ENCODE measurements around the gene MMP14.

Gene MMP14

DNA sequence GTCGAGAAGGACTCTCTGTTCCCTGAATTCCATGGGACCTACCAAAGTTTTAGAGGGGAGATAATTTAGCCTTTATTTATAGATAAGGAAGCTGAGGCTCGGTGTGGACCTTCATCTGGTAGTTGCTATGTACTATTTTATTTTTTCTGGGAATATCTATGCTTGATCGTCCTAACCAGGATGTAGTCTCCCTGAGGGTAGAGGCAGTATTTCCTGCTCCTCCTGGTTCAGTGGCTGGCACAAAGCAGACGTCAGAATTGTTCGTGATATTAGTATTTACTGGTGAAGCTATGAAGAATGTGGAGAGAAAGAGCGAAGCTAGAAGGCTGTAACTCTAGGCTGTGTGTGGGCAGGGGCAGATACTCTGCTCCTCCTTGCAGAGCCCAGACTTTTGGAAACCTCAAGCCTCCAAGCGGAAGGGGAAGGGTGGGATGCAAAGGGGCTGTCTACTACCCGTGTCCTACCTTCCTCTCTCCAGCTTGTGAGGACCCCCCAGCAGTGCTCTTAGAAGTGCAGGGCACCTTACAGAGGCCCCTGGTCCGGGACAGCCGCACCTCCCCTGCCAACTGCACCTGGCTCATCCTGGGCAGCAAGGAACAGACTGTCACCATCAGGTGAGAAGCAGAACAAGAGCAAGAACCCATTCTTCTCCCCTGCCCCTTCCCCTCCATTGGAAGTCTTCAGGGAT is 36.6 kb downstream of the MMP14 start:
- no peak for DNase-seq
- no peak for TF ChIP-seq POLR2A (IDR thresholded peaks at IDR 0.05; ENCODE audit: low read length)
- TF ChIP-seq GATA1 (IDR thresholded peaks at IDR 0.05; ENCODE audit: low read depth, low read length) = no peak

DNA sequence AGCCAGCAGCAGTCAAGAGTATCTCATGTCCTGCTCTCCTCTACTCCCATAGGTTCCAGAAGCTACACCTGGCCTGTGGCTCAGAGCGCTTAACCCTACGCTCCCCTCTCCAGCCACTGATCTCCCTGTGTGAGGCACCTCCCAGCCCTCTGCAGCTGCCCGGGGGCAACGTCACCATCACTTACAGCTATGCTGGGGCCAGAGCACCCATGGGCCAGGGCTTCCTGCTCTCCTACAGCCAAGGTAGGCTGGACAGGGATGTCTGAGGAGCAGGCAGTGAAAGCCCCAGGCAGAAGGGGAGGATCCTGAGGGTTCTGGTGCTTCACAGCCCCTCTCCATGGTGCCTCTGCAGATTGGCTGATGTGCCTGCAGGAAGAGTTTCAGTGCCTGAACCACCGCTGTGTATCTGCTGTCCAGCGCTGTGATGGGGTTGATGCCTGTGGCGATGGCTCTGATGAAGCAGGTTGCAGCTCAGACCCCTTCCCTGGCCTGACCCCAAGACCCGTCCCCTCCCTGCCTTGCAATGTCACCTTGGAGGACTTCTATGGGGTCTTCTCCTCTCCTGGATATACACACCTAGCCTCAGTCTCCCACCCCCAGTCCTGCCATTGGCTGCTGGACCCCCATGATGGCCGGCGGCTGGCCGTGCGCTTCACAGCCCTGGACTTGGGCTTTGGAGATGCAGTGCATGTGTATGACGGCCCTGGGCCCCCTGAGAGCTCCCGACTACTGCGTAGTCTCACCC is 38.8 kb downstream of the MMP14 start:
- DNase-seq = no peak
- TF ChIP-seq GATA1 (IDR thresholded peaks at IDR 0.05; ENCODE audit: low read depth, low read length) = no peak
- no peak for TF ChIP-seq POLR2A (IDR thresholded peaks at IDR 0.05; ENCODE audit: low read length)

DNA sequence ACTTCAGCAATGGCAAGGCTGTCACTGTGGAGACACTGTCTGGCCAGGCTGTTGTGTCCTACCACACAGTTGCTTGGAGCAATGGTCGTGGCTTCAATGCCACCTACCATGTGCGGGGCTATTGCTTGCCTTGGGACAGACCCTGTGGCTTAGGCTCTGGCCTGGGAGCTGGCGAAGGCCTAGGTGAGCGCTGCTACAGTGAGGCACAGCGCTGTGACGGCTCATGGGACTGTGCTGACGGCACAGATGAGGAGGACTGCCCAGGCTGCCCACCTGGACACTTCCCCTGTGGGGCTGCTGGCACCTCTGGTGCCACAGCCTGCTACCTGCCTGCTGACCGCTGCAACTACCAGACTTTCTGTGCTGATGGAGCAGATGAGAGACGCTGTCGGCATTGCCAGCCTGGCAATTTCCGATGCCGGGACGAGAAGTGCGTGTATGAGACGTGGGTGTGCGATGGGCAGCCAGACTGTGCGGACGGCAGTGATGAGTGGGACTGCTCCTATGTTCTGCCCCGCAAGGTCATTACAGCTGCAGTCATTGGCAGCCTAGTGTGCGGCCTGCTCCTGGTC is 39.4 kb downstream of the MMP14 start:
- TF ChIP-seq POLR2A (IDR thresholded peaks at IDR 0.05; ENCODE audit: low read length) (no peak), GATA1 (IDR thresholded peaks at IDR 0.05; ENCODE audit: low read depth, low read length) (no peak)
- no peak for DNase-seq

DNA sequence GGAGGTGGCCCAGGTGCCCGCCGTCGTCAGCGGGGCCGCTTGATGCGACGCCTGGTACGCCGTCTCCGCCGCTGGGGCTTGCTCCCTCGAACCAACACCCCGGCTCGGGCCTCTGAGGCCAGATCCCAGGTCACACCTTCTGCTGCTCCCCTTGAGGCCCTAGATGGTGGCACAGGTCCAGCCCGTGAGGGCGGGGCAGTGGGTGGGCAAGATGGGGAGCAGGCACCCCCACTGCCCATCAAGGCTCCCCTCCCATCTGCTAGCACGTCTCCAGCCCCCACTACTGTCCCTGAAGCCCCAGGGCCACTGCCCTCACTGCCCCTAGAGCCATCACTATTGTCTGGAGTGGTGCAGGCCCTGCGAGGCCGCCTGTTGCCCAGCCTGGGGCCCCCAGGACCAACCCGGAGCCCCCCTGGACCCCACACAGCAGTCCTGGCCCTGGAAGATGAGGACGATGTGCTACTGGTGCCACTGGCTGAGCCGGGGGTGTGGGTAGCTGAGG is 40.7 kb downstream of the MMP14 start:
- no peak for DNase-seq
- no peak for TF ChIP-seq GATA1 (IDR thresholded peaks at IDR 0.05; ENCODE audit: low read depth, low read length)
- no peak for TF ChIP-seq POLR2A (IDR thresholded peaks at IDR 0.05; ENCODE audit: low read length)

DNA sequence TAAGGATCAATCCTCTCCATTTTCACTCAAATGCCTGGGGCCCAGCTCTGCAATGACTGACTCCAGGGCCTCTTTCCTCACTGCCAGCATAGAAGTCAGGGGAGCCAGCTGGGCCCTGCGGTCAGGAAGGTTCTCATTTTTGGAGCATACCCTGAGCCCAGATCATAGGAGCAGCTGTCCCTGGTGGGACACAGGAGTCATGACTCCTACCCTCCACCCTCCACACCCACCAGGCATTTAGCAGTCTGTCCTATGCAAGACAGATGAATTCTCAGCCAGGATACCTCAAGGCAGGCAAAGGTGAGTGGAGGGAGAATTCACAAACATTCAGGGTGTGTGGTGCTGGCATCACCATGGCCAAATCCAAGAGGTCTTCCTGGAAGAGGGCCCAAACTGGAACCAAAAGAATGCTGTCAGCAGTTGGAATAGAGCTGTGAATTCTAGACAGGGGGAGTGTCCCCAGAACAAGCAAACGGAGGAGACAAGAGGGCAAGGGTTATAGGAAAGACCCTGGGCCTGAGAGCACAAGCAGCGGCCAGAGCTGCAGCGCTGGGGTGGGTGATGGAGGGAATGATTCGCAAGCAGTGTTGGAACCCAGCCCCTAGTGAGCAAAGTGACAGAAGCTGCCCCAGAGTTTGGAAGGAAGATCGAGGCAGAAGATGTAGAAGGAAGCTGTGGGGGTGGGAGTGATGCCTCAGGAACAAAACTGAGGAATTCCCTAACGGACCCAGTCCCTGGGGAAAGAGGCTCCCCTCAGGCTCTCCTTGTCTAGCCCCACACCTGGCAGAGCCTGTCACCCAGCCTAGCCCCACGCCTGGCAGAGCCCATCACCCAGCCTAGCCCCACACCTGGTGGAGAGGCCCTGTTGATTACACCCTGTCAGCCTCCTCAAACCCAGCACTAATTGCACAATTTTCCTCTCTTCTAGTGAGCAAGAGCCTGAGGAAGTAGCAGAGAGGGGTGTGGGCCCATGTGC is 42.2 kb downstream of the MMP14 start:
- no peak for TF ChIP-seq GATA1 (IDR thresholded peaks at IDR 0.05; ENCODE audit: low read depth, low read length)
- no peak for TF ChIP-seq POLR2A (IDR thresholded peaks at IDR 0.05; ENCODE audit: low read length)
- no peak for DNase-seq

DNA sequence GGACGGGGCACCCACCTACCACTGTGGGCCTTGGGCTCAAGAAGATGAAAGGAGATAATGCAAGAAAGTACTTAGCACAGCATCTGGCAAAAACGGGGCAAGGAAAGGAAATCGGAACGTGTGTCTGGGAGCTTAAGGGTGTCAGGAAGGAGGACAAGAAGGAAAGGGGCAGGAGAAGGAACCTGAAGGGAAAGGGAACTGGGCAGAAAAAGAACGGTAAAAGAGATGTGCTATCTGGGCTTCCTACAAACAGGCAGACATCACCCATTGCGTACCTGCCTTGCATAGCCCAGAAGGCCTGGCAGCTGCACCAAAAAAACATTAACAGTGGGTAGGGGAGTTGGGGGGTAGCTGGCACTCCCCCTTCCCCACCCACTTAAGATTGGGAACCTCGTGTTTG is 45.7 kb downstream of the MMP14 start:
- TF ChIP-seq GATA1 (IDR thresholded peaks at IDR 0.05; ENCODE audit: low read depth, low read length) (no peak), POLR2A (IDR thresholded peaks at IDR 0.05; ENCODE audit: low read length) (no peak)
- DNase-seq = no peak

DNA sequence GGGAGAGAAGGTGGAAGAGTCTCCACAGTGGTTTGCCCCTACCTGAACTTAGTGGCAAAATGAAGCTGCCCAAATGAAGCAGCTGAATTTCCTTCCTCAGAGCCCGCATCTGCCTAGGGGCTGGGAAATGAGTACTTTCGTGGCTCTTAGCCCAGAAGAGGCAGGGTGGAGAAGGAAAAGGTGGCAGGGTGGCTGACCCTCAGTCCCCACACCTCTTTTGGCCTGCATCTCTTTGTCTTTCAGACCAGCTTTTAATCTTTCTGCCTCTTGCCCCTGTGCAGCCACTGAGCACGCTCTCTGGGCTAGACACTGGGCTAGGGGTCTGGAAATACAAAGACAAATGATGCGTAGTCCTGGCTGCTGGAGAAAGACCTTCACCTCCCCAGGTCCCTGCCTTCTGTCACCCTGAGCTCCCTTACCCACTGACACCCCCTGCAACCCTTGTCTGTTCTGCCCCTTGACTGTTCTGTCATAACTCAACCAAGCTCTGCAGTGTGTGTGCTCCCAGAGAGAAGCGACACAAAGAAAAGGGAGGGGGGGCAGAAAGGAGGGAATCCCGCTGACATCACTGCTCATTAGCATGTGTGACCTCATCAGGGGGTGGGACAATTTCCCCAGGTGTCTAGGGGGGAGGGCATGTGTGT is 46.3 kb downstream of the MMP14 start:
- peak in 1 of 2 experiments; percentile 50 for DNase-seq
- no peak for TF ChIP-seq GATA1 (IDR thresholded peaks at IDR 0.05; ENCODE audit: low read depth, low read length)
- TF ChIP-seq POLR2A (IDR thresholded peaks at IDR 0.05; ENCODE audit: low read length) = no peak

DNA sequence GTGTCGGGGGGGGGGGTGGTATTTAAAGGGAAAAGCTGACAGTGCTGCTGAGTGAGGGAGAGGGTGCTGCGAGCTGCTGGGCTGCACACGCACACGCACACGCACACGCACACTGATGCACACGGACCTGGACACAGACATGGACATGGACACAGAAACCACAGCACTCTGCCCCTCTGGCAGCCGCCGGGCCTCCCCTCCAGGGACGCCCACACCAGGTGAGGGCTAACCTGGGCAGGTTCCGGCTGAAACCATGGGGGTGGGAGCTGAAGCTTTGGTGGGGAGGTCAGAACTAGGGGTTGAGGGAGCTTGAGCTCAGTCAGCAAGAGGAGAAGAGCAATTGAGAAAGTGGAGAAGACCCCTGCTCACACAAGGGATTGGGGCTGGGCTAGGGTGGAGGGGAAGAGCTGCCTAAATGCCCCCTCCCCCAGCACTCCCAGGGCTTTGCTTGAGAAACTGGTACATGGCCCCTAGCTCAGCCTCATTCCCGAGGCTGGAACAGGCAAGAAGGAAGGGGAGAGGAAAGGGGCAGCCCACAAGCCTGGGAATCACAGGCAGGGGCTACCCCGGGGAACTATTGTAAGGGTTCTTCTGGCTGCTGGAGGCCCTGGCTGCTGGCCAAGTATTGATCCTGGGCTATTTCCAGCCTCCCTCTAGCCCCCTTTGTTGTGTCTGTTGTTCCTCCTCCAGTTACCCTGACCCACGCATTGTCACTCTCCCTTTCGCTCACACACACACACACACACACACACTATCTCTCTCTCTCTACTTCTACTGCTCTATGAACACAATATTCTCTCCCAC is 47.0 kb downstream of the MMP14 start, which contains the start of gene REM2:
REM2 (plus strand) TSS at position 50 of the 804 bp plus-strand sequence; CDS start at position 116, 66 bp downstream.
- no peak for DNase-seq
- TF ChIP-seq POLR2A (IDR thresholded peaks at IDR 0.05; ENCODE audit: low read length) = no peak
- no peak for TF ChIP-seq GATA1 (IDR thresholded peaks at IDR 0.05; ENCODE audit: low read depth, low read length)

DNA sequence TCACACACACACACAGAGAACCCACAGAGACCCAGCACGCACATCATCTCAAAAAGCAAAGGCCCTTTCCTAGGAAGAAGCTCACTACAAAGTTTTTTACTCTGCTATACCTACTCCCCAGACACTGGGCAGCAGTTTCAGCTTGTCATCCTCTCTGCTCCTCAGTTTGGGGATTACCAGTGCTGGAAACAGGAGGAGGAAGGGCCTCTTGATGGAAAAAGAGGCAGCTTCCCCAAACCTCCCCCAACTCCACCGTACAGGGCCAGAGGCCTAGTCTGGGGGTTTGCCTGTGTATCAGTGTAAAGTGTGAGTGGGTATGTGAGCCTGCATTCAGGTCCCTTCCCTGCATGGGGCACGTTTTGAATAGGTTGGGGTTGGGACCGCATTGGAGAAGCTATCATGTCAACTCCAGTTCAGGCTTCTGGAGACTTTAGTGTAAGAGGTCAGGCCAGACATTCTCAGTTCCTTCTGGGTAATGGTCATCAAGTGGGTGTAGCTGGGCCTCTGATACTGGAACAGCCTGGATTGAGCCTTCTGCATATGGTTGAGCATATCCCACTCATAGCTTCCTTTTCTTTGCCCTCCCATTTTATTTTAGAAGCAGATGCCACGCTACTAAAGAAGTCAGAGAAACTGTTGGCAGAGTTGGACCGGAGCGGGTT is 47.8 kb downstream of the MMP14 start:
- TF ChIP-seq GATA1 (IDR thresholded peaks at IDR 0.05; ENCODE audit: low read depth, low read length) (no peak), POLR2A (IDR thresholded peaks at IDR 0.05; ENCODE audit: low read length) (no peak)
- DNase-seq = no peak

DNA sequence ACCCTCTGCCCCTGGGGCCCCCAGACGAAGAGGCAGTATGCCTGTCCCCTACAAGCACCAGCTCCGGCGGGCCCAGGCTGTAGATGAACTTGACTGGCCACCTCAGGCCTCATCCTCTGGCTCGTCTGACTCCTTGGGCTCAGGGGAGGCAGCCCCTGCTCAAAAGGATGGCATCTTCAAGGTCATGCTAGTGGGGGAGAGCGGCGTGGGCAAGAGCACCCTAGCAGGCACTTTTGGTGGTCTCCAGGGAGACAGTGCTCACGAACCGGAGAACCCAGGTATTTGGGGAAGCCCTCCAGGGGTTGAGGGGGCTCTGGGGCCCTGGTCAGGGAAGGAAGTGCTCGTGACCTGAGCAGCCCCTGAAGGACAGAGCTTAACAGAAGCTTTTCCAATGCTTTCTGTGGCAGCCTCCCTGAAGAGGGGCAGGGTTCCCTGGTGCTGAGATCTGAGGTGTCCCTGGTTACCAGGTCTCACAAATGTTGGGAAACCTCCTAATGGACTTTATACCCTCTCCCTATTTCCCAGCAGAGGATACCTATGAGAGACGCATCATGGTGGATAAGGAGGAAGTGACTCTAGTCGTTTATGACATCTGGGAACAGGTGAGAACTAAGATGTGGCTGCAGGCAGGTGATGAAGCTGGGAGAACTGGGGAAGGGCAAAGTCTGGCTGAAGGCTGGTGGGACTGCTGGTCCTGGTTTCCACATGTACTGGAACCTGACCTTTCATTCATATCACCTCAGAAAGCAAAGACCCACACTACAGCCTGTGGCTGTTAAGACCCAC is 48.5 kb downstream of the MMP14 start:
- no peak for DNase-seq
- no peak for TF ChIP-seq GATA1 (IDR thresholded peaks at IDR 0.05; ENCODE audit: low read depth, low read length)
- TF ChIP-seq POLR2A (IDR thresholded peaks at IDR 0.05; ENCODE audit: low read length) = no peak

DNA sequence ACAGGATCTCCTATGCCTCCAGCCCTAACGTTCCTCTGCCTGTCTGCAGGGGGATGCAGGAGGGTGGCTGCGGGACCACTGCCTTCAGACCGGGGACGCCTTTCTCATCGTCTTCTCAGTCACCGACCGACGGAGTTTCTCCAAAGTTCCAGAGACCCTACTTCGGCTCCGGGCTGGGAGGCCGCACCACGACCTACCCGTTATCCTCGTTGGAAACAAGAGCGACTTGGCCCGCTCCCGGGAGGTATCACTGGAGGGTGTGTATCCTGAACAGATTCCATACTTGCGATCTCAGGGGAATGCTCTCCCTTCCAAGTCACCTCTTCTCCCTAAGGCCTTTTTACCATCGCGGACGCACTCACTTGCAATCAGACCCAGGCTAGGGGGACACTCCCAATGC is 49.6 kb downstream of the MMP14 start:
- no peak for DNase-seq

More for the DNA sequence above, 49.6 kb downstream of the MMP14 start:
- TF ChIP-seq POLR2A (IDR thresholded peaks at IDR 0.05; ENCODE audit: low read length) (no peak), GATA1 (IDR thresholded peaks at IDR 0.05; ENCODE audit: low read depth, low read length) (no peak)

All from erythroblast (primary cell).